ENCODE results near the gene ZDHHC12.

Gene ZDHHC12

DNA sequence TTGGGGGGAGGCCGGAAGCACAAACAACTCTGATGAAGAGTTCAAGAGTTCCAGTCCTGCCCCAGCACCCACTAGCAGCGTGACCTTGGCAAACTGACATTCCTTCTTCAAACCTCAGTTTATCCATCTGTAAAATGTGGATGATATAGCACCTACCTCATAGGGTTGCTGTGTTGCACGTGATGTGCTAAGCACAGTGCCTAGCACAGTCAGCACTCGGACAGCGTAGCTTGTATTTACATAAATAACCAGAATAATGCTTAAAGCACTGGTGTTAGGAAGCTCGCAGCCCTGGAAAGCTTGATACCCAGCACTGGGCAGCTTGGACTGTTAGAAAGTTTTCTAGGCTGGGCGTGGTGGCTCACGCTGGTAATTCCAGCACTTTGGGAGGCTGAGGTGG lies 16.5 kb downstream of the ZDHHC12 start:
- no peak for TF ChIP-seq ZFX (IDR thresholded peaks at IDR 0.05)
- TF ChIP-seq, protein P1, sequence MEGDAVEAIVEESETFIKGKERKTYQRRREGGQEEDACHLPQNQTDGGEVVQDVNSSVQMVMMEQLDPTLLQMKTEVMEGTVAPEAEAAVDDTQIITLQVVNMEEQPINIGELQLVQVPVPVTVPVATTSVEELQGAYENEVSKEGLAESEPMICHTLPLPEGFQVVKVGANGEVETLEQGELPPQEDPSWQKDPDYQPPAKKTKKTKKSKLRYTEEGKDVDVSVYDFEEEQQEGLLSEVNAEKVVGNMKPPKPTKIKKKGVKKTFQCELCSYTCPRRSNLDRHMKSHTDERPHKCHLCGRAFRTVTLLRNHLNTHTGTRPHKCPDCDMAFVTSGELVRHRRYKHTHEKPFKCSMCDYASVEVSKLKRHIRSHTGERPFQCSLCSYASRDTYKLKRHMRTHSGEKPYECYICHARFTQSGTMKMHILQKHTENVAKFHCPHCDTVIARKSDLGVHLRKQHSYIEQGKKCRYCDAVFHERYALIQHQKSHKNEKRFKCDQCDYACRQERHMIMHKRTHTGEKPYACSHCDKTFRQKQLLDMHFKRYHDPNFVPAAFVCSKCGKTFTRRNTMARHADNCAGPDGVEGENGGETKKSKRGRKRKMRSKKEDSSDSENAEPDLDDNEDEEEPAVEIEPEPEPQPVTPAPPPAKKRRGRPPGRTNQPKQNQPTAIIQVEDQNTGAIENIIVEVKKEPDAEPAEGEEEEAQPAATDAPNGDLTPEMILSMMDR (conservative IDR thresholded peaks at IDR 0.05), result no peak
- H3K27ac ChIP-seq, result no peak overlapping the region

DNA sequence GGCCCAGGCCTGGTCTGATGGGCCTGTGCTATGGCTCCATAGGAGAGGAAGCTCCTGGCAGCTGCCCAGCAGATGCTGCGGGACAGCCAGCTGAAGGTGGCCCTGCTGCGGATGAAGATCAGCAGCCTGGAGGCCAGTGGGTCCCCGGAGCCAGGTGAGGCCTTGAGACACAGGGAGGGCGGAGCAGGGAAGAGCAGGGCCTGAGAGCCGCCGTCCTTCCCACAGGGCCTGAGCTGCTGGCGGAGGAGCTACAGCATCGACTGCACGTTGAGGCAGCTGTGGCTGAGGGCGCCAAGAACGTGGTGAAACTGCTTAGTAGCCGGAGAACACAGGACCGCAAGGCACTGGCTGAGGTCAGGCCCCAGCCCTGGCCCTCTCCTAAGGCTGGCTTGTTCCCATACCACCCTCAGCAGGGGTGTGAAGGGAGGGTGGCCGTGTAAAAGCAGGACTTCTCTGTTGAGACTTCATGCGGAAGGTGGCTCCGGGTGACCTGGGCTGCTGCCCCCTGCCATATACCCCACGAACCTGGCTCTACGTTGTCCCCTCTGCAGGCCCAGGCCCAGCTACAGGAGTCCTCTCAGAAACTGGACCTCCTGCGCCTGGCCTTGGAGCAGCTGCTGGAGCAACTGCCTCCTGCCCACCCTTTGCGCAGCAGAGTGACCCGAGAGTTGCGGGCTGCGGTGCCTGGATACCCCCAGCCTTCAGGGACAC lies 17.1 kb downstream of the ZDHHC12 start:
- TF ChIP-seq ZFX (IDR thresholded peaks at IDR 0.05), result no peak
- TF ChIP-seq, protein P1 (conservative IDR thresholded peaks at IDR 0.05), result no peak
- no peak overlapping the region for H3K27ac ChIP-seq

DNA sequence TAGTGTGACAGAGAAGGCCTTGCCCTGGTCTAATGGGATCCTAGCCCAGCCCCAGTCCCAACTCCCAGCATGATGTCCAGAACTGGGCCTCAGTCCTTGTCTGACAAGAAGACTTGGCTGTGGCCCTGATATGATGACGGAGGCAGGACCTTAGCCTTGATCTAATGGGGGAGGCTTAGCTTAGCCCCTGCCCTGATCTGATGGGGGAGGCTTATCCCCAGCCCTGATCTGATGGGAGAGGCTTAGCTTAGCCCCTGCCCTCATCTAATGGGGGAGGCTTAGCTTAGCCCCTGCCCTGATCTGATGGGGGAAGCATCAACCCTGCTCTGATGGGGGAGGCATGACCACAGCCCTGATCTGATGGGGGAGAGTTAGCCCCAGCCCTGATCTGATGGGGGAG lies 17.9 kb downstream of the ZDHHC12 start:
- no peak for TF ChIP-seq ZFX (IDR thresholded peaks at IDR 0.05)
- TF ChIP-seq, protein P1 (conservative IDR thresholded peaks at IDR 0.05), result no peak
- H3K27ac ChIP-seq, result no peak overlapping the region

DNA sequence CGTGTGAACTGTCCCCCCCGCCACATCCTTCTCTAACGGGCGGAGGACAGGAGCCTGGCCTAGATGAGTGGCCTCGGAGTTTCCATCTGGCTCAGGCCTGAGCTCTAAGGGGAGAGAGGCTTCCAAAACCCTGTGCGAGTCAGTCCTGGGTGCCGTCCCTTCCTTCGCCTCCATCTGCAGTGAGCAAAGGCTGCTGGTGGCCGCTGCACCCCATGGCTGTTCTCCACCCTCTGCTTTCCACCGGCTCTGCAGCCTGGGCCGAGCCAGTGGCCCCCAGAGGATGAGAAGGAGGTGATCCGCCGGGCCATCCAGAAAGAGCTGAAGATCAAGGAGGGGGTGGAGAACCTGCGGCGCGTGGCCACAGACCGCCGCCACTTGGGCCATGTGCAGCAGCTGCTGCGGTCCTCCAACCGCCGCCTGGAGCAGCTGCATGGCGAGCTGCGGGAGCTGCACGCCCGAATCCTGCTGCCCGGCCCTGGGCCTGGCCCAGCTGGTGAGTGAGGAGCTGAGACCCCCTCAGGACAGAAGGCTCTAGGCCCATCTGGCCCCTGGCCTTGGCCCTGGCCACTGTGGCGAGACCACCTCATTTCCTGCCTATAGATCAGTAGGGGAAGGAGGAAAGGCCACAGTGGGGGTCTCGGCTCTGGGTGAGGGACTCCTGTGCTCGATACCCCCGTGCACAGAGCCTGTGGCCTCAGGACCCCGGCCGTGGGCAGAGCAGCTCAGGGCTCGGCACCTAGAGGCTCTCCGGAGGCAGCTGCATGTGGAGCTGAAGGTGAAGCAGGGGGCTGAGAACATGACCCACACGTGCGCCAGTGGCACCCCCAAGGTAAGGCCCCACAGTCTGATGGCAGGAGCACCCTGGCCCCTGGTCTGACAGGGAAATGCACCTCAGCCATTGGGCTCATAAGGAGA lies 18.6 kb downstream of the ZDHHC12 start:
- no peak overlapping the region for H3K27ac ChIP-seq
- TF ChIP-seq, protein P1 (conservative IDR thresholded peaks at IDR 0.05), result no peak
- TF ChIP-seq ZFX (IDR thresholded peaks at IDR 0.05), result no peak

DNA sequence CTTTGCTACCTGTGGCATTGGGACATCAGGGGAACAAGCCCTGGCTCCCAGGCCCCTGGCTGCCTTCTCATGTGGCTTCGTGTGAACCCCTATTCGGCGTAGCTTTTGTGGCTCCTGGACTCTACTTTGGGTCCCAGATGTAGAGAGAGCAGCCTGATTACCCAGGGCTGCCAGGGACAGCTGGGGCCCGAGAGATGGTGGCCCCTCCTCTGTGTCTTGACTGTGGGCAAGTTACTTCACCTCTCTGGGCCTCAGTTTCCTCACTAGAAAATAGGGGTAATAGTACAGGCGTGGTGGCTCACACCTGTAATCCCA lies 19.6 kb downstream of the ZDHHC12 start:
- TF ChIP-seq ZFX (IDR thresholded peaks at IDR 0.05), result no peak
- TF ChIP-seq, protein P1 (conservative IDR thresholded peaks at IDR 0.05), result no peak
- no peak overlapping the region for H3K27ac ChIP-seq

DNA sequence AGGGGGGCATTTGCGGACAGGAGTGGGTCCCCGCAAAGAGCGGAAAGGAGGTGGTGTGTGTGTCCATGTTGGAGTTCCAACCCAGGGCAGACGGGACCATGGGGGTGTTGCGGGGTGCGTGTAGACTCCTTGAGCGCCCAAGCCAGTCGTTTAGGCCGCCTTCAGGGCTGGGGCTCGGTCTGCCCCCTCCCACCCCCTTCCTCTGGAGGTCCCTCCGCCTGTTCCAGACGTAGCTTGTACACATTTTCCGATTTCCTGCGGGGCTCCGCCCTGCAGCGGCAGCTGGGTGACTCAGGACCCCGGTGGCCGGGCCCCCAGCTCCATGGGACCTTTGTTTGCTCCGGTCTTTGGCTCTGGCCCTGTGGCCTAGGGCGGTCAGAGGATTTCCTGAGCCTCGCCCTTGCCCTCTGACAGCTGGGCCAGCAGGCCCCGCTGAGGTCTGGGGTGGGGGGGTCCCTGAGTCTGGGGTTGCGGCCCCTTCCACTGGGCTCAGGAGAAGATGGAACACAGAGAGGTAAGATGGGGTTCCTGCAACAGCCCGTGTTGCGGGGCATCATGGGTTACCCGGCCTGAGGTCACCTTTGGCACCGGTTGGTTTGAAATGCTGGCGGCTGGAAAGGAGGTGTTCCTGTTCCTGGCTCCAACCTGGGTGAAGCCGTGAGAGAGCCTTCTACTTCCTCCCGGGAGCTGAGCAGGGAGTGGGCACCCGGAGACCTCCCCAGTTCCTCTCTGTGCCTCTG lies 20.1 kb downstream of the ZDHHC12 start:
- H3K27ac ChIP-seq, result no peak overlapping the region
- TF ChIP-seq ZFX (IDR thresholded peaks at IDR 0.05), result no peak
- TF ChIP-seq, protein P1 (conservative IDR thresholded peaks at IDR 0.05), result no peak
